B cell (primary cell): ENCODE results near the gene TMEM108.

Experiments used
- CTCF ChIP-seq: fragments of 200-600 bp; IDR thresholded peaks from one replicate; pipeline ENCODE4 v1.8.0; 2022; ENCODE audit warnings: antibody characterized with exemption, mild to moderate bottlenecking
- EZH2 ChIP-seq: IDR thresholded peaks from 2 replicates; pipeline ENCODE4 v1.6.1; 2012; ENCODE audit warnings: borderline replicate concordance, low read depth, mild to moderate bottlenecking, moderate library complexity, low read length; ENCODE audit not compliant: insufficient read depth, poor library complexity, severe bottlenecking

- TF ChIP-seq CTCF (no peak), EZH2 (no peak)
These were observed 406.2 kb downstream of the TMEM108 start for GRCh38 chr3:133444423-133444774.
